ENCODE results near the gene EML3. TPM values are rescaled to one million over a fixed set of nuclear protein-coding genes. Genes with fewer than 3 reads are reported as not detected.

Gene EML3
- total and polyA plus RNA-seq, 2 of the 8 experiments (the other 6 are each of a cell fraction or from before 2014, with no cell fraction given) = 19.2 to 29.9 TPM

DNA sequence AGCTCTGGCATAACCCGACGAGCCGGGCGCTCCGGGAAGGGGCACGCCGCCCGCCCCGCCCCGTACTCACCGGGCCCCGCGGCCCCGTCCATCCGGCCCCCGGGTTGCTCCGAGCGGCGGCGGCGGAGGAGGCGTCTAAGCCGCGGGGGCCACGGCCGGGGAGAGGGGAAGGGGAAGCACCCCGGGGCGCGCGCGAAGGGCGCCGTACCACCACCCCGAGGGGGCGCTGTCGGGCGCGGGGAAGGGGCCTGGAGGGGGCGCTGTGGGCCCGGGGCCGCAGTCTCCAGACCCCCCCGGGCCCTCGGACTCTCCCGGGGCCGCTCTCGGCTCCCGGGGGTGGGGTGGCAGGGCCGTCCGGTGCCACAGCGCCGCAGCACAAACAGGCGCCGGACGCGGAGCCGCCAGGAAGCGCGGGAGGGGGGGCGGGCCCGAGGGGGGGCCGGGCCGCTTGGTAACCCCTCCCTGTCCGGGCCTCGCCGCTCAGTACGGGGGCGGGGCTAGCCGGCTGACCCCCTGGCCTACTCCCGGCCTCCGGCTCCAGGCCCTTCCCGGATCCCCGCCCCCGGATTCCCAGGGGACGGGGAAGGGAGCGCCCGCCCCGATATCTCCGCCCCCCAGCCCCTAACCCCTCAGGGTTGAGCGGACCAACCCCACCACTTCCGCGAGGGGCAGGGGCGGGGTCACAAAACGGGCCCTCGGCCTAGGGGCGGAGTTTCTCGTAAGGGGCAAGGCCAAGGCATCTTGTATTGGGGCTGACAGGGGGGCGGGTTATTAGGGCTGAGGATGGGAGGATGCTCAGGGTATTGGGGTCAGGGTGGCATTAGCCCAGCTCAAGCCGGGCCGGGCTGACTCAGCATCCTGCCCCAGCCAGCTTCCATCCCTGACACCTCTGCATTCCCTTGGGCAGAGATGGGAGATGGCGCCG is at the start of gene EML3, which contains the start of gene ROM1 (continued):
- peak; percentile 23 to 47; a peak in 3 of 4 replicates for TF ChIP-seq RAD21 (IDR thresholded peaks at IDR 0.05 in 1 of 2, conservative IDR thresholded peaks at IDR 0.05 in 1 of 2; ENCODE audit: low read depth in 2 of 2, low read length in 2 of 2)
- peak; percentile 35 for TF ChIP-seq TAF7 (optimal IDR thresholded peaks at IDR 0.05; ENCODE audit: borderline replicate concordance, low read depth, low read length)
- no peak for TF ChIP-seq TEAD4 (IDR thresholded peaks at IDR 0.05; ENCODE audit: low read depth, low read length)
- TF ChIP-seq, protein P1, sequence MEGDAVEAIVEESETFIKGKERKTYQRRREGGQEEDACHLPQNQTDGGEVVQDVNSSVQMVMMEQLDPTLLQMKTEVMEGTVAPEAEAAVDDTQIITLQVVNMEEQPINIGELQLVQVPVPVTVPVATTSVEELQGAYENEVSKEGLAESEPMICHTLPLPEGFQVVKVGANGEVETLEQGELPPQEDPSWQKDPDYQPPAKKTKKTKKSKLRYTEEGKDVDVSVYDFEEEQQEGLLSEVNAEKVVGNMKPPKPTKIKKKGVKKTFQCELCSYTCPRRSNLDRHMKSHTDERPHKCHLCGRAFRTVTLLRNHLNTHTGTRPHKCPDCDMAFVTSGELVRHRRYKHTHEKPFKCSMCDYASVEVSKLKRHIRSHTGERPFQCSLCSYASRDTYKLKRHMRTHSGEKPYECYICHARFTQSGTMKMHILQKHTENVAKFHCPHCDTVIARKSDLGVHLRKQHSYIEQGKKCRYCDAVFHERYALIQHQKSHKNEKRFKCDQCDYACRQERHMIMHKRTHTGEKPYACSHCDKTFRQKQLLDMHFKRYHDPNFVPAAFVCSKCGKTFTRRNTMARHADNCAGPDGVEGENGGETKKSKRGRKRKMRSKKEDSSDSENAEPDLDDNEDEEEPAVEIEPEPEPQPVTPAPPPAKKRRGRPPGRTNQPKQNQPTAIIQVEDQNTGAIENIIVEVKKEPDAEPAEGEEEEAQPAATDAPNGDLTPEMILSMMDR (IDR thresholded peaks at IDR 0.05; ENCODE audit: control extremely low read depth in 1 of 3, insufficient read depth in 1 of 3, low read depth in 1 of 3, low read length in 3 of 3) = peak; percentile 65 to 100 (median 87)
- TF ChIP-seq, protein P2, sequence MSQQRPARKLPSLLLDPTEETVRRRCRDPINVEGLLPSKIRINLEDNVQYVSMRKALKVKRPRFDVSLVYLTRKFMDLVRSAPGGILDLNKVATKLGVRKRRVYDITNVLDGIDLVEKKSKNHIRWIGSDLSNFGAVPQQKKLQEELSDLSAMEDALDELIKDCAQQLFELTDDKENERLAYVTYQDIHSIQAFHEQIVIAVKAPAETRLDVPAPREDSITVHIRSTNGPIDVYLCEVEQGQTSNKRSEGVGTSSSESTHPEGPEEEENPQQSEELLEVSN (IDR thresholded peaks at IDR 0.05) = no peak
- TF ChIP-seq RXRA (IDR thresholded peaks at IDR 0.05; ENCODE audit: insufficient read depth, low read depth, low read length) = 0 out of 2 replicates have a peak, but pooled peaks have one; percentile 40
